HL-60 (cell line): ENCODE measurements around the gene GPC4.

ENCODE experiments used
- DNase-seq, 2 experiments: peaks; one replicate each; pipeline ENCODE4 v3.0.0-alpha.2; 2010 to 2020; ENCODE audit warnings: low read depth in 1 of 2, low spot score in 1 of 2
- H3K27ac ChIP-seq: fragments of 250-450 bp; sonication (Bioruptor Pico); replicated peaks from 2 replicates; pipeline ENCODE4 v1.5.1; 2020; ENCODE audit warnings: mild to moderate bottlenecking, moderate library complexity
- H3K27me3 ChIP-seq: fragments of 250-450 bp; sonication (Bioruptor Pico); 2 replicates; pipeline ENCODE4 v1.5.1; 2021; ENCODE audit warnings: mild to moderate bottlenecking, moderate library complexity; ENCODE audit not compliant: insufficient read depth, poor library complexity, severe bottlenecking
- H3K4me3 ChIP-seq: replicated peaks from 2 replicates; pipeline ENCODE4 v1.5.1; 2011; ENCODE audit warnings: mild to moderate bottlenecking, control low read depth, low read length; ENCODE audit not compliant: insufficient read depth
- GABPA ChIP-seq: IDR thresholded peaks from 2 replicates; pipeline ENCODE4 v1.6.1; 2012; ENCODE audit warnings: low read depth
- POLR2AphosphoS5 ChIP-seq: IDR thresholded peaks from 2 replicates; pipeline ENCODE4 v1.6.1; 2012; ENCODE audit warnings: low read depth
- REST ChIP-seq: IDR thresholded peaks from 2 replicates; pipeline ENCODE4 v1.6.1; 2012; ENCODE audit warnings: low read depth; ENCODE audit not compliant: insufficient replicate concordance
- SPI1 ChIP-seq: IDR thresholded peaks from 2 replicates; pipeline ENCODE4 v1.6.1; 2012; ENCODE audit warnings: low read depth, mild to moderate bottlenecking, borderline replicate concordance
- TF ChIP-seq, protein P1 (sequence below): IDR thresholded peaks from one replicate; pipeline ENCODE4 v1.5.1; 2011; ENCODE audit warnings: low read length, control low read depth, inconsistent platforms; ENCODE audit not compliant: insufficient read depth

The GPC4 gene

DNA sequence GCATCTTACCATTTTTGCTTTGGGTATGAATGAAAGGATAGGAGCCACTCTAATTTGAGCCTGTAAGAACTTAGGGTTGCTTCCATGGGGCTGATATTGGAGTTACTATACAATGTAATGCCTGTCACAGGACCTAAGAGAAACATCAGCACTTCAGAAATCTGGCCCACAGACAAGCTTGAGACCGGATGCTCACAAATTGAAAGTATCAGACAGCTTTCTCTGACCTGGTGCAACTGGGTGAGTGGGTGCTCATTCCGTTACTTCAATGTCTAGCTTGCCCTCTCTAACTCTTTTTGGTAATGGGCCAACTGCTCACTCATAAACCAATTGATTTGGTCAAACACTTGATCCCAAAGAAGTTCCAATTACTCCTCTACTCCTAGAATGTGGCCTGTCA is 62.1 kb downstream of the GPC4 start:
- no peak for DNase-seq
- Histone ChIP-seq H3K27me3 (no peaks in the 10 kb centered on the region), H3K4me3 (no peak overlapping the region), H3K27ac (no peak overlapping the region)
- TF ChIP-seq POLR2AphosphoS5: no peak
- no peak for TF ChIP-seq SPI1
- no peak for TF ChIP-seq REST
- TF ChIP-seq, protein P1, sequence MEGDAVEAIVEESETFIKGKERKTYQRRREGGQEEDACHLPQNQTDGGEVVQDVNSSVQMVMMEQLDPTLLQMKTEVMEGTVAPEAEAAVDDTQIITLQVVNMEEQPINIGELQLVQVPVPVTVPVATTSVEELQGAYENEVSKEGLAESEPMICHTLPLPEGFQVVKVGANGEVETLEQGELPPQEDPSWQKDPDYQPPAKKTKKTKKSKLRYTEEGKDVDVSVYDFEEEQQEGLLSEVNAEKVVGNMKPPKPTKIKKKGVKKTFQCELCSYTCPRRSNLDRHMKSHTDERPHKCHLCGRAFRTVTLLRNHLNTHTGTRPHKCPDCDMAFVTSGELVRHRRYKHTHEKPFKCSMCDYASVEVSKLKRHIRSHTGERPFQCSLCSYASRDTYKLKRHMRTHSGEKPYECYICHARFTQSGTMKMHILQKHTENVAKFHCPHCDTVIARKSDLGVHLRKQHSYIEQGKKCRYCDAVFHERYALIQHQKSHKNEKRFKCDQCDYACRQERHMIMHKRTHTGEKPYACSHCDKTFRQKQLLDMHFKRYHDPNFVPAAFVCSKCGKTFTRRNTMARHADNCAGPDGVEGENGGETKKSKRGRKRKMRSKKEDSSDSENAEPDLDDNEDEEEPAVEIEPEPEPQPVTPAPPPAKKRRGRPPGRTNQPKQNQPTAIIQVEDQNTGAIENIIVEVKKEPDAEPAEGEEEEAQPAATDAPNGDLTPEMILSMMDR: no peak
- no peak for TF ChIP-seq GABPA

DNA sequence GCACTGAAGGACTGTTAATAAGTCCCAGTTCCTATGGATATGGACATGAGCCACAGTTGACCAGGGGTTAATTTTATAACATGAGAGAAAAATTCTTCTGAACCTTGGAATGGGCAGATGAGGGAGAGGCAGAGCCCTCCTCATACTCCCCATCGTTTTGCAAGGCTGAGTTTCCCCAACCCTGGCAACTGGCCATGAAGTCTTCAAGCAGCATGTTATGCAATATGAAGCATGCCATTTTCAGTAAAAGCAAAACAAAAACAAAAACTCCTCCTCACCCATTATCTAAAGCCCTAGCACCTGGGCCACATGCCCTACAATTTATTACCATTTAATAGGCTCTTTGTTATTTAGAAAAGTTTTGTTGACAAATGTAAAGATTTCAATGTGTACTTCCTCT is 64.5 kb downstream of the GPC4 start:
- DNase-seq: no peak
- H3K27ac ChIP-seq: no peak overlapping the region
- H3K4me3 ChIP-seq: no peak overlapping the region
- TF ChIP-seq, protein P1: no peak
- TF ChIP-seq POLR2AphosphoS5: no peak
- TF ChIP-seq REST: no peak
- no peak for TF ChIP-seq GABPA
- H3K27me3 ChIP-seq: no peaks in the 10 kb centered on the region

DNA sequence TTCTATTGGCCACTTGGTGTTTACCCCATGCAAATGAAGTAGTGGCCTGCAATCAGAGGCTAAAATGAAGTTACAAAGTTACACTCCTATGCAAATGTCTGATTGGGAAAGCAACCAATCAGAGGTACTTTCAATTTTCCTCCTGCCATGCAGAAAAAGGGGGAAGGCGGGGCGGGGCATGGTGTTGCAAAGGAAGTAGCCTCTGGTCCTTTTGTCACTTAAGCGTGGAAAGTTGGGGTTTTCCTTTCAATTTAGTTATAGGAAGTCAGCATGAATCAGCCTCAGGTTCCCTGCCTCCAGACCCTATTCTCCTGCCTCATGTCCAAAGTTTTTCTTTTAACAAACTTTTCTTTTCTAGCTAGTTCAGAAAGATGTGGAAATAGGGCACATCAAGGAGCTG is 69.3 kb downstream of the GPC4 start:
- Histone ChIP-seq H3K27ac (no peak overlapping the region), H3K4me3 (no peak overlapping the region), H3K27me3 (no peaks in the 10 kb centered on the region)
- no peak for DNase-seq
- TF ChIP-seq REST (no peak), SPI1 (no peak), POLR2AphosphoS5 (no peak), GABPA (no peak)
- TF ChIP-seq, protein P1: no peak
